Esophagus squamous epithelium (tissue), 5 donors: Measurements from ENCODE around the gene CALML5. TPM values are rescaled to one million over a fixed set of nuclear protein-coding genes. Genes with fewer than 3 reads are reported as not detected.

ENCODE experiments used
- DNase-seq: peaks from one replicate; lab custom pipeline; 2025; lab: John Stamatoyannopoulos, UW
- H3K27ac ChIP-seq, 4 donors: fragments of 200-600 bp; sonication (generic); one replicate each; pipeline ENCODE4 v1.5.1; 2016 to 2019; ENCODE audit warnings: mild to moderate bottlenecking in 1 of 4
- H3K27me3 ChIP-seq, 4 donors: fragments of 200-600 bp; sonication (generic); 1 replicate in 3 of 4; 2 replicates in 1 of 4; pipeline versions ENCODE4 v1.5.1 to v1.6.0; 2017 to 2021; ENCODE audit warnings: antibody characterized with exemption in 1 of 4
- H3K36me3 ChIP-seq, 3 donors: fragments of 200-600 bp; sonication (generic); one replicate each; pipeline ENCODE4 v1.5.1; 2016 to 2019
- H3K4me1 ChIP-seq, 3 donors: fragments of 200-600 bp; sonication (generic); one replicate each; pipeline ENCODE4 v1.5.1; 2017 to 2019
- H3K4me3 ChIP-seq, 4 donors: fragments of 200-600 bp; sonication (generic); 1 replicate in 3 of 4; 2 replicates in 1 of 4; pipeline ENCODE4 v1.5.1; 2016 to 2019; ENCODE audit warnings: mild to moderate bottlenecking in 2 of 4, moderate library complexity in 1 of 4
- H3K9me3 ChIP-seq, 3 donors: fragments of 200-600 bp; sonication (generic); one replicate each; pipeline ENCODE4 v1.5.1; 2016 to 2019
- POLR2A ChIP-seq, 4 donors: fragments of 450-650 bp; IDR thresholded peaks; one replicate each; pipeline ENCODE4 v1.6.1; 2017; ENCODE audit warnings: antibody characterized with exemption in 4 of 4, mild to moderate bottlenecking in 4 of 4, moderate library complexity in 3 of 4
- WGBS, 2 donors: methylation state at CpG; one replicate each; pipeline ENCODE4 v1.1.5; 2018; 5-methylcytosine and 5-hydroxymethylcytosine counted together
- intact Hi-C: fragments of 100-400 bp; cut with DNase I; formaldehyde crosslinking; loops from one replicate; pipeline ENCODE4 v1.15.0; 2022
- total RNA-seq, 4 donors: library from RNA; depleted of rRNA; stranded (reverse); fragments of >200 nt; gene quantifications; one replicate each; pipeline ENCODE4 v1.1.0, GENCODE V29; 2016
- TF ChIP-seq, protein P1 (sequence below), 6 experiments: fragments of 450-650 bp in 4 of 6; fragments of 200-600 bp in 2 of 6; sonication (generic) in 2 of 6; IDR thresholded peaks; one replicate each; pipeline ENCODE4 v1.5.1; 2016 to 2019; ENCODE audit warnings: antibody characterized with exemption in 6 of 6, mild to moderate bottlenecking in 4 of 6, moderate library complexity in 4 of 6
- donor health status: DM: yes; HTN: yes; CAD: no.

CALML5 gene
- total RNA-seq, 4 donors from 2014 or later: 14.5 to 148 (median 22.6) TPM

DNA sequence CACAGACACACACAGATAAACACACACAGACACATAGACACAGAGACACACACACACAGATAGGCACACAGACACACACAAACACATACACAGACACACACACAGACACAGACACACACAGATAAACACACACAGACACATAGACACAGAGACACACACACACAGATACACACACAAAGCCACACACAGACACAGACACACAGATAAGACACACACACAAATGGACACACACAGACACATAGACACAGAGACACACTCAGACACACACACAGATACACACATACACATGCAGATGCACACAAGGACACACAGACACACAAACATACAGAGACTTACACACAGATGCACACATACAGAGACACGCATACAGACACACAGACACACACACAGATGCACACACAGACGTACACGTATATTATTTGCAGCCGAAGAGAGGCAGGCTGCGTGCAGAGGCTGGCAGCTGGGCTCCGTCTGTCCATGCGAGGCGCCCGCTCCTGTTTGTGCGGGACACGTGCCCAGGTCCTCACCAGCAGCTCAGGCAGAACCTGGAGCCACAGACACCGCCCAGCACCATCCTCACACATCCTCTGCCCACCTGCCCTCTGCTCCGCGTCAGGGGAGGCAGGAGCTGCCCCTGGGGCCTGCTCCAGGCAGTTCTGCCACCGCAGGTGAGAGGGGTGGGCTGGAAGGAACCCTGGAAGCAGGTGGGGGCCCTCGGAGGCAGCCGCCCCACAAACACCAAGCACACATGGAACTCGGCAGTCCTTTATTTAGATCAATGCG lies 1.2 kb downstream of the CALML5 start:
- H3K27ac ChIP-seq: no peak overlapping the region
- H3K36me3 ChIP-seq: no peaks in the 10 kb centered on the region
- H3K4me1 ChIP-seq: peaks cover 23 to 61% (median 25%) of the 10 kb centered on the region in 3 donors
- H3K9me3 ChIP-seq: no peaks in the 10 kb centered on the region
- no peaks in the 10 kb centered on the region for H3K27me3 ChIP-seq
- WGBS, 2 donors: 75 to 77% methylated on average over 9 to 14 of the region's 19 CpGs
- no peak overlapping the region for H3K4me3 ChIP-seq
- DNase-seq: no peak
- intact Hi-C loops: no loop called here
- TF ChIP-seq POLR2A (IDR thresholded peaks at IDR 0.05): no peak
- TF ChIP-seq, protein P1, sequence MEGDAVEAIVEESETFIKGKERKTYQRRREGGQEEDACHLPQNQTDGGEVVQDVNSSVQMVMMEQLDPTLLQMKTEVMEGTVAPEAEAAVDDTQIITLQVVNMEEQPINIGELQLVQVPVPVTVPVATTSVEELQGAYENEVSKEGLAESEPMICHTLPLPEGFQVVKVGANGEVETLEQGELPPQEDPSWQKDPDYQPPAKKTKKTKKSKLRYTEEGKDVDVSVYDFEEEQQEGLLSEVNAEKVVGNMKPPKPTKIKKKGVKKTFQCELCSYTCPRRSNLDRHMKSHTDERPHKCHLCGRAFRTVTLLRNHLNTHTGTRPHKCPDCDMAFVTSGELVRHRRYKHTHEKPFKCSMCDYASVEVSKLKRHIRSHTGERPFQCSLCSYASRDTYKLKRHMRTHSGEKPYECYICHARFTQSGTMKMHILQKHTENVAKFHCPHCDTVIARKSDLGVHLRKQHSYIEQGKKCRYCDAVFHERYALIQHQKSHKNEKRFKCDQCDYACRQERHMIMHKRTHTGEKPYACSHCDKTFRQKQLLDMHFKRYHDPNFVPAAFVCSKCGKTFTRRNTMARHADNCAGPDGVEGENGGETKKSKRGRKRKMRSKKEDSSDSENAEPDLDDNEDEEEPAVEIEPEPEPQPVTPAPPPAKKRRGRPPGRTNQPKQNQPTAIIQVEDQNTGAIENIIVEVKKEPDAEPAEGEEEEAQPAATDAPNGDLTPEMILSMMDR (IDR thresholded peaks at IDR 0.05): no peak

GRCh38 chr10:5497289-5497688 lies 2.1 kb downstream of the CALML5 start:
- Histone ChIP-seq H3K4me3 (no peak overlapping the region), H3K4me1 (peaks cover 15 to 53% (median 17%) of the 10 kb centered on the region in 3 donors), H3K27me3 (no peaks in the 10 kb centered on the region), H3K9me3 (peaks cover 0 to 5% (median 0%) of the 10 kb centered on the region in 3 donors), H3K36me3 (no peaks in the 10 kb centered on the region), H3K27ac (no peak overlapping the region)
- intact Hi-C loops: no loop called here
- no peak for DNase-seq
- TF ChIP-seq, protein P1 (IDR thresholded peaks at IDR 0.05): no peak
- TF ChIP-seq POLR2A (IDR thresholded peaks at IDR 0.05): no peak
- 77 to 80% methylated on average over 1 to 4 of the region's 6 CpGs for WGBS, 2 donors

- Histone ChIP-seq H3K27me3 (no peaks in the 10 kb centered on the region), H3K27ac (no peak overlapping the region), H3K4me1 (peaks cover 13 to 45% (median 15%) of the 10 kb centered on the region in 3 donors), H3K36me3 (no peaks in the 10 kb centered on the region), H3K9me3 (peaks cover 0 to 9% (median 0%) of the 10 kb centered on the region in 3 donors), H3K4me3 (no peak overlapping the region)
- intact Hi-C loops: no loop called here
- DNase-seq: no peak
- TF ChIP-seq POLR2A (IDR thresholded peaks at IDR 0.05): no peak
- TF ChIP-seq, protein P1 (IDR thresholded peaks at IDR 0.05): no peak
- 71 to 80% methylated on average over 10 of the region's 25 CpGs for WGBS, 2 donors
Measured at GRCh38 chr10:5496261-5497250, 2.8 kb downstream of the CALML5 start.

DNA sequence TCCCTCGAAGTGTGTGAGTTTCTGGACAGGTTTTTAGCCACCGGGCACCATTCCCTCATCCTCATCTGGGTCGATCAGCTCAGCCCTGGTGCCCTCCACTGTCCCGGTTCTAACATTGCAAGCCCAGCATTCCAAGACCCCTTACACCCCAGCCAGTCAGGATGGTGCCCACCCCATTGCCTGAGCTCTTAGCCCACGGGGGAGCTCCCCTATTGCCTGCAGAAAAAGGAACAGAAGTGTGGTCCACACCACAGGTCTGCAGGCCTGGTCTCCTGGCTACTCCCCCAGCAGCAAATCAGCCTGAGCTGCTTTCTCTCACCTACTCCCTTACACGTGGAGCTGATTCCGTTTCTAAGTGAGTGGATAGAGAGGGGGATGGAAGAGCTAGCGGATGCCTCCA lies 4.8 kb downstream of the CALML5 start:
- no peak for TF ChIP-seq POLR2A (IDR thresholded peaks at IDR 0.05)
- TF ChIP-seq, protein P1 (IDR thresholded peaks at IDR 0.05): no peak
- Histone ChIP-seq H3K4me3 (no peak overlapping the region), H3K27ac (no peak overlapping the region), H3K4me1 (peaks cover 10 to 29% (median 14%) of the 10 kb centered on the region in 3 donors), H3K9me3 (peaks cover 0 to 9% (median 0%) of the 10 kb centered on the region in 3 donors), H3K36me3 (no peaks in the 10 kb centered on the region), H3K27me3 (no peaks in the 10 kb centered on the region)
- 83 to 88% methylated on average over 5 to 7 of the region's 8 CpGs for WGBS, 2 donors
- intact Hi-C loops: no loop called here
- DNase-seq: no peak
